Mammary epithelial cell (primary cell): Measurements from ENCODE around the gene DNTTIP2.

Source experiments
- EZH2 ChIP-seq: IDR thresholded peaks from 2 replicates; pipeline ENCODE4 v1.6.1; 2012; ENCODE audit warnings: low read length, inconsistent platforms, borderline replicate concordance
- TF ChIP-seq, protein P1 (sequence below), 2 donors: IDR thresholded peaks in 1 of 2; conservative IDR thresholded peaks in 1 of 2; 2 replicates each; pipeline ENCODE4 v1.5.1; 2011 to 2012; ENCODE audit warnings: inconsistent platforms in 2 of 2, low read length in 2 of 2, mild to moderate bottlenecking in 2 of 2, control low read depth in 1 of 2, low read depth in 1 of 2; ENCODE audit not compliant: insufficient read depth in 1 of 2; ENCODE audit errors: extremely low read depth in 1 of 2

DNA sequence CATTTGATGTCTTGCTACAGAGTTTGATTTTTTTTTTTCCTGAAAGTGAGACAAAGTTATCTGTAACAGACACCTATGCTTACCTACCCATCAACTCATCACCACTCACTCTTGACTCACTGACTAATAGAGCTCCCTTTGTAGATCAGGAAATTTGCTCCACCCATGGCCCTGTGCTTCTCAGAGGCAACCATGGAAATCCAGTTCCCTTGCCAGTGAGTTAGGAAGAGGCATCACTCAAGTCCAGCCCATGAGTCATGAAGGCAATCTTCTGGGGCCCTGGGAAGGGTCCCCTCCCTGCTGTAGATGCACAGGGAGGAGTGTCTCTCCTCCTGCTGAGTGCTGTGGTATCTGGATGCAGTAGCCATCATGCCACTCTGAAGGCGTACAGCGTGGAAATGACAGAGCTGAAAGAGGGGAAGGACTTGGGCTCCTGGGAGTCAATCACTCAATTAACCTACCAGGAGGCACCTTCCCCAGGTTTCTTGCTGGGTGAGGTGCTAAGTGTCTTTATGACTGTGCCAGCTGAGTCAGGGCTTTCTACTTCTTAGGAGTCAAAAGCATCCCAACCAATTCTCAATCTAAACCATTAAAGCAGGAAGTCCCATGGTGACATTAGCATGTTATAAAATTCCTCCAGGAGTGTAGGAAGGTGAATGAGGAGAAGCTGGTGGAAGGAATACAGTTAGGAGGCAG, 56.1 kb downstream of the DNTTIP2 start:
- TF ChIP-seq, protein P1, sequence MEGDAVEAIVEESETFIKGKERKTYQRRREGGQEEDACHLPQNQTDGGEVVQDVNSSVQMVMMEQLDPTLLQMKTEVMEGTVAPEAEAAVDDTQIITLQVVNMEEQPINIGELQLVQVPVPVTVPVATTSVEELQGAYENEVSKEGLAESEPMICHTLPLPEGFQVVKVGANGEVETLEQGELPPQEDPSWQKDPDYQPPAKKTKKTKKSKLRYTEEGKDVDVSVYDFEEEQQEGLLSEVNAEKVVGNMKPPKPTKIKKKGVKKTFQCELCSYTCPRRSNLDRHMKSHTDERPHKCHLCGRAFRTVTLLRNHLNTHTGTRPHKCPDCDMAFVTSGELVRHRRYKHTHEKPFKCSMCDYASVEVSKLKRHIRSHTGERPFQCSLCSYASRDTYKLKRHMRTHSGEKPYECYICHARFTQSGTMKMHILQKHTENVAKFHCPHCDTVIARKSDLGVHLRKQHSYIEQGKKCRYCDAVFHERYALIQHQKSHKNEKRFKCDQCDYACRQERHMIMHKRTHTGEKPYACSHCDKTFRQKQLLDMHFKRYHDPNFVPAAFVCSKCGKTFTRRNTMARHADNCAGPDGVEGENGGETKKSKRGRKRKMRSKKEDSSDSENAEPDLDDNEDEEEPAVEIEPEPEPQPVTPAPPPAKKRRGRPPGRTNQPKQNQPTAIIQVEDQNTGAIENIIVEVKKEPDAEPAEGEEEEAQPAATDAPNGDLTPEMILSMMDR (conservative IDR thresholded peaks at IDR 0.05 in 1 of 2, IDR thresholded peaks at IDR 0.05 in 1 of 2; ENCODE audit: extremely low read depth in 1 of 2, insufficient read depth in 1 of 2, low read depth in 1 of 2, low read length in 2 of 2): no peak
- TF ChIP-seq EZH2: no peak
